Mesenchymal stem cell (in vitro differentiated cells and primary cell): Measurements from ENCODE around the gene CTNNA3.
"Not testable (repeated sequence)": the region's sequence is repeated elsewhere in the genome, so short reads cannot be mapped to it uniquely, and the experiment has no call there.

Source experiments
- DNase-seq: peaks from one replicate; pipeline ENCODE4 v3.0.0-alpha.2; 2013
- H2AFZ ChIP-seq: one replicate; pipeline ENCODE4 v1.6.1; 2013; ENCODE audit warnings: low read depth, mild to moderate bottlenecking, control low read depth, inconsistent platforms, low read length, moderate library complexity
- H2AK5ac ChIP-seq: 2 replicates; pipeline ENCODE4 v1.6.1; 2013; ENCODE audit warnings: low read length, moderate library complexity, mild to moderate bottlenecking, inconsistent platforms; ENCODE audit not compliant: severe bottlenecking
- H2BK120ac ChIP-seq: one replicate; pipeline ENCODE4 v1.6.1; 2013; ENCODE audit warnings: low read depth, mild to moderate bottlenecking, inconsistent platforms, low read length, moderate library complexity
- H2BK12ac ChIP-seq, 2 experiments: one replicate each; pipeline ENCODE4 v1.6.1; 2013; ENCODE audit warnings: inconsistent platforms in 2 of 2, low read length in 2 of 2, mild to moderate bottlenecking in 2 of 2, moderate library complexity in 2 of 2, control low read depth in 1 of 2
- H2BK15ac ChIP-seq: one replicate; pipeline ENCODE4 v1.6.1; 2013; ENCODE audit warnings: mild to moderate bottlenecking, low read depth, inconsistent platforms; ENCODE audit not compliant: poor library complexity, severe bottlenecking
- H2BK5ac ChIP-seq: 2 replicates; pipeline ENCODE4 v1.6.1; 2013; ENCODE audit warnings: low read depth, mild to moderate bottlenecking, low read length, control low read depth, inconsistent platforms; ENCODE audit not compliant: poor library complexity, severe bottlenecking
- H3K14ac ChIP-seq, 2 experiments: one replicate each; pipeline ENCODE4 v1.6.1; 2013; ENCODE audit warnings: inconsistent platforms in 2 of 2, low read length in 2 of 2, control low read depth in 1 of 2, mild to moderate bottlenecking in 1 of 2, moderate library complexity in 1 of 2
- H3K18ac ChIP-seq, 2 experiments: one replicate each; pipeline ENCODE4 v1.6.1; 2013; ENCODE audit warnings: inconsistent platforms in 2 of 2, low read length in 2 of 2, control low read depth in 1 of 2, low read depth in 1 of 2, mild to moderate bottlenecking in 1 of 2
- H3K23ac ChIP-seq, 2 experiments: one replicate each; pipeline ENCODE4 v1.6.1; 2013; ENCODE audit warnings: inconsistent platforms in 2 of 2, low read length in 2 of 2, mild to moderate bottlenecking in 2 of 2, moderate library complexity in 2 of 2, control low read depth in 1 of 2
- H3K27ac ChIP-seq: 2 replicates; pipeline ENCODE4 v1.5.1; 2013; ENCODE audit warnings: mild to moderate bottlenecking, moderate library complexity, low read length, control low read depth, inconsistent platforms; ENCODE audit not compliant: poor library complexity, severe bottlenecking
- H3K27me3 ChIP-seq, 2 experiments: 2 replicates each; pipeline versions ENCODE4 v1.6.1 to v1.7.0; 2013; ENCODE audit warnings: low read length in 2 of 2, mild to moderate bottlenecking in 2 of 2, moderate library complexity in 2 of 2, control low read depth in 1 of 2, inconsistent platforms in 1 of 2; ENCODE audit not compliant: control insufficient read depth in 1 of 2, insufficient read depth in 1 of 2
- H3K36me3 ChIP-seq, 2 experiments: 2 replicates each; pipeline versions ENCODE4 v1.6.1 to v1.7.0; 2013; ENCODE audit warnings: low read length in 2 of 2, control low read depth in 1 of 2, inconsistent platforms in 1 of 2, low read depth in 1 of 2, mild to moderate bottlenecking in 1 of 2; ENCODE audit not compliant: insufficient read depth in 2 of 2, control insufficient read depth in 1 of 2
- H3K4ac ChIP-seq, 2 experiments: one replicate each; pipeline ENCODE4 v1.6.1; 2013; ENCODE audit warnings: inconsistent platforms in 2 of 2, low read length in 2 of 2, mild to moderate bottlenecking in 2 of 2, moderate library complexity in 2 of 2, control low read depth in 1 of 2, low read depth in 1 of 2
- H3K4me1 ChIP-seq: 2 replicates; pipeline ENCODE4 v1.6.1; 2013; ENCODE audit warnings: low read depth, low read length, control low read depth; ENCODE audit not compliant: control insufficient read depth, insufficient read depth
- H3K4me2 ChIP-seq: 2 replicates; pipeline ENCODE4 v1.6.1; 2013; ENCODE audit warnings: low read length, mild to moderate bottlenecking, inconsistent platforms; ENCODE audit not compliant: poor library complexity, severe bottlenecking
- H3K4me3 ChIP-seq, 2 experiments: 2 replicates each; pipeline versions ENCODE4 v1.5.1 to v1.7.0; 2013; ENCODE audit warnings: low read length in 2 of 2, mild to moderate bottlenecking in 2 of 2, control low read depth in 1 of 2, low read depth in 1 of 2; ENCODE audit not compliant: insufficient read depth in 1 of 2
- H3K79me1 ChIP-seq: replicated peaks from 2 replicates; pipeline ENCODE4 v1.6.1; 2013; ENCODE audit warnings: mild to moderate bottlenecking, control low read depth, low read length, inconsistent platforms; ENCODE audit not compliant: poor library complexity, severe bottlenecking
- H3K9ac ChIP-seq: 2 replicates; pipeline ENCODE4 v1.7.0; 2013; ENCODE audit warnings: mild to moderate bottlenecking, low read length, moderate library complexity
- H3K9me3 ChIP-seq: 2 replicates; pipeline ENCODE4 v1.7.0; 2013; ENCODE audit warnings: mild to moderate bottlenecking, low read length; ENCODE audit not compliant: control insufficient read depth
- H4K8ac ChIP-seq: one replicate; pipeline ENCODE4 v1.6.1; 2013; ENCODE audit warnings: inconsistent platforms, mild to moderate bottlenecking, low read length, moderate library complexity
- H4K91ac ChIP-seq: one replicate; pipeline ENCODE4 v1.6.1; 2013; ENCODE audit warnings: mild to moderate bottlenecking, low read length, inconsistent platforms
- WGBS: methylation state at CpG from one replicate; pipeline ENCODE4 v1.1.7; 2013; ENCODE audit warnings: mixed read lengths; 5-methylcytosine and 5-hydroxymethylcytosine counted together

Gene CTNNA3

DNA sequence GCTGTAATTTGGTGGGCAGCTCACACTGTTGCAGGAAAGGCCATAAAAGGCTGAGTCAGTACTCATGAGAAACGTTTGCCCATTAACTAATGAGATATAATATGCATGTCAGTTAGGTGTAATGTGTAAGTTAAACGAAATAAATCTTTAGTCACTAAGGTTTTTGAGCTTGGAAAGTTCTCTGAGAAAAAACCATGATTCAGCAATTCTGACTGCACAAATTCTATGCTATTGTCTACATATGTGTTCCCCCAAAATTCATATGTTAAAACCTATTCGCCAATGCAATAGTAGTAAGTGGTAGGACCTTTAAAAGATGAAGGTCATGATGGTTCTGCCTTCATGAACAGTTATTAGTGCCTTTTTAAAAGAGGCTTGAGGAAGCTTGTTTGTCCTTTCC is 1329.8 kb downstream of the CTNNA3 start:
- Histone ChIP-seq H3K9ac (no peak overlapping the region), H3K79me1 (no peaks in the 10 kb centered on the region), H2AK5ac (no peak overlapping the region), H3K27me3 (no peaks in the 10 kb centered on the region), H3K18ac (no peak overlapping the region), H3K9me3 (peaks cover 5% of the 10 kb centered on the region), H2BK12ac (no peak overlapping the region), H2BK120ac (no peak overlapping the region), H3K14ac (no peak overlapping the region), H2BK15ac (no peak overlapping the region), H4K8ac (no peak overlapping the region), H2BK5ac (no peak overlapping the region), H3K23ac (no peak overlapping the region), H3K4me2 (no peak overlapping the region), H3K27ac (no peak overlapping the region), H3K4ac (no peak overlapping the region), H3K4me3 (no peak overlapping the region), H2AFZ (no peak overlapping the region), H4K91ac (no peak overlapping the region), H3K36me3 (no peaks in the 10 kb centered on the region), H3K4me1 (no peaks in the 10 kb centered on the region)
- 20% methylated on average over 1 of the region's 3 CpGs for WGBS
- DNase-seq, result no peak

DNA sequence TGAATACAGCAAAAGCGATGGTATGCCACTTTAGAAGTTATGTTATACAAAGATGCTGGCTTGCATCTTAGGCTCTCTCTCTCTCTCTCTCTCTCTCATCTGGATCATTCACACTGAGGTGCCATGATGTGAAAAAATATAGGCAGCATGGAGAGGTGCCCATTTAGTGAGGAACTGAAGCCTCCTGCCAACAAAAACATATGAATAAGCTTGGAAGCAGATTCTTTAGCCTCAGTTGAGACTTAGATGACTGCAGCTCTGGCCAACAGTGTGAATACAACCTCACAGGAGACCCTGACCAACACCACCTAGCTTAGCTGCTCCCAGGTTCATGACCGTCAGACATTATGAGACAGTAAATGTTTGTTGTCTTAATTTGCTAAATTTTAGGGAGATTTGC is 1330.3 kb downstream of the CTNNA3 start:
- 67% methylated on average over 2 of the region's 2 CpGs for WGBS

DNA sequence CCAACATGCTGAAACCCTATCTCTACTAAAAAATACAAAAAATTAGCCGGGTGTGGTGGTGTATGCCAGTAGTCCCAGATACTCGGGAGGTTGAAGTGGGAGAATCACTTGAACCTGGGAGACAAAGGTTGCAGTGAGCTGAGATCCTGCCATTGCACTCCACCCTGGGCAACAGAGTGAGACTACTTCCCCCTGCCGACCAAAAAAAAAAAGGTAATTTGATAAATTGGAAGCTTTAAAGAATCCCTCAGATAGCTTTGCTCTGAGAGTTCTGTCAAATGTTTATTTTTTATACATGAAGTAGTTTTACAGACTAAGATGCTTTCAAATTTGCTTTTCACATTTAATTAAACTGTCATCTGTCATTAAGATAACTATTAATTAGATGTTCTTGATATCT is 1333.5 kb downstream of the CTNNA3 start:
- Histone ChIP-seq H3K36me3 (no peaks in the 10 kb centered on the region), H2BK15ac (no peak overlapping the region), H4K91ac (no peak overlapping the region), H2AK5ac (no peak overlapping the region), H3K4me3 (no peak overlapping the region), H3K79me1 (no peaks in the 10 kb centered on the region), H2BK5ac (no peak overlapping the region), H3K9me3 (peaks cover 5% of the 10 kb centered on the region), H3K18ac (no peak overlapping the region), H4K8ac (no peak overlapping the region), H3K4me2 (no peak overlapping the region), H3K27me3 (no peaks in the 10 kb centered on the region), H3K14ac (no peak overlapping the region), H2BK120ac (no peak overlapping the region), H3K4ac (no peak overlapping the region), H3K23ac (no peak overlapping the region), H3K4me1 (no peaks in the 10 kb centered on the region), H2BK12ac (no peak overlapping the region), H2AFZ (no peak overlapping the region), H3K9ac (no peak overlapping the region), H3K27ac (no peak overlapping the region)
- no peak for DNase-seq
- 76% methylated on average over 2 of the region's 3 CpGs for WGBS

More for the DNA sequence above, 1330.3 kb downstream of the CTNNA3 start:
- no peaks in the 10 kb centered on the region for H3K36me3 ChIP-seq
- no peak overlapping the region for H2AFZ ChIP-seq
- H2BK5ac ChIP-seq, result no peak overlapping the region
- no peak overlapping the region for H2BK15ac ChIP-seq
- no peak overlapping the region for H3K18ac ChIP-seq
- no peak overlapping the region for H4K91ac ChIP-seq
- no peak overlapping the region for H3K4me3 ChIP-seq
- H3K9ac ChIP-seq, result no peak overlapping the region
- no peak overlapping the region for H2AK5ac ChIP-seq
- no peak overlapping the region for H3K23ac ChIP-seq
- no peaks in the 10 kb centered on the region for H3K27me3 ChIP-seq
- no peak overlapping the region for H3K14ac ChIP-seq
- no peak overlapping the region for H3K4ac ChIP-seq
- peaks cover 5% of the 10 kb centered on the region for H3K9me3 ChIP-seq
- DNase-seq, result no peak
- no peaks in the 10 kb centered on the region for H3K79me1 ChIP-seq
- no peaks in the 10 kb centered on the region for H3K4me1 ChIP-seq
- no peak overlapping the region for H3K4me2 ChIP-seq
- H4K8ac ChIP-seq, result no peak overlapping the region
- H2BK12ac ChIP-seq, result no peak overlapping the region
- no peak overlapping the region for H2BK120ac ChIP-seq
- no peak overlapping the region for H3K27ac ChIP-seq

DNA sequence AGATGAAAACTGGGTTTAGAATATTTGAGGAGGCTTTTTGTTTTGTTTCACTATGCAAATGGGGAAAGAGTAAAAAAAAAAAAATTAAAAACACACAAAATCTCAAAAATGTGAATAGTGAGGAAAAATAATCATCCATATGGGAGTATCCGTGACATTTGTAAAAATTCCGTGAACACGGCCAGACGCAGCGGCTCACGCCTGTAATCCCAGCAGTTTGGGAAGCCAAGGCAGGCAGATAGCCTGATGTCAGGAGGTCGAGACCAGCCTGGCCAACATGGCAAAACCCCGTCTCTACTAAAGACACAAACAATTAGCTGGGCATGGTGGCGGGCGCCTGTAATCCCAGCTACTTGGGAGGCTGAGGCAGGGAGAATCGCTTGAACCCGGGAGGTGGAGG is 1342.2 kb downstream of the CTNNA3 start:
- H3K9me3 ChIP-seq, H2BK12ac ChIP-seq, H3K18ac ChIP-seq, H3K9ac ChIP-seq, H3K4me1 ChIP-seq, H2BK5ac ChIP-seq, H3K36me3 ChIP-seq, H2AK5ac ChIP-seq, H3K27me3 ChIP-seq, H3K27ac ChIP-seq, H3K4me3 ChIP-seq, H3K4ac ChIP-seq, H4K91ac ChIP-seq, H3K23ac ChIP-seq, H4K8ac ChIP-seq, H3K79me1 ChIP-seq, H2BK120ac ChIP-seq, H2BK15ac ChIP-seq, DNase-seq, H2AFZ ChIP-seq, H3K4me2 ChIP-seq, H3K14ac ChIP-seq: not testable (repeated sequence)
- 93% methylated on average over 9 of the region's 12 CpGs for WGBS
